ENCODE data around the gene AKAP13.

- TF ChIP-seq CTCF (IDR thresholded peaks at IDR 0.05) (no peak), POLR2A (IDR thresholded peaks at IDR 0.05) (no peak)
Observed at GRCh38 chr15:85394554-85395333, 14.3 kb downstream of the AKAP13 start.

Data from esophagus squamous epithelium (tissue), 4 donors.